Natural killer cell treated with Interleukin-12 subunit alpha and Interleukin-12 subunit beta and Interleukin-15 and Interleukin-18, amount 100 ng/mL, for 72 hours (primary cell): ENCODE measurements around the gene SCN4A. TPM values are rescaled to one million over a fixed set of nuclear protein-coding genes. Genes with fewer than 3 reads are reported as not detected.
"Not testable (repeated sequence)": the region's sequence is repeated elsewhere in the genome, so short reads cannot be mapped to it uniquely, and the experiment has no call there.

Experiments used
- ATAC-seq, 2 donors: fragments of 150-1000 bp; cut with Tn5 transposase in 1 of 2; sonication (Bioruptor Pico), chemical (Tn5 transposase) in 1 of 2; 2 replicates each; pipeline ENCODE4 v1.10.0; 2021
- DNase-seq: peaks from one replicate; pipeline ENCODE4 v3.0.0; 2022; ENCODE audit warnings: low spot score
- H3K27ac Mint-ChIP-seq, 2 donors: 1 replicate in 1 of 2; 2 replicates in 1 of 2; pipeline ENCODE4 v1.8.0; 2022; ENCODE audit warnings: mixed read lengths in 2 of 2, mild to moderate bottlenecking in 1 of 2, moderate library complexity in 1 of 2
- H3K27me3 Mint-ChIP-seq, 2 donors: 1 replicate in 1 of 2; 2 replicates in 1 of 2; pipeline ENCODE4 v1.8.0; 2022; ENCODE audit warnings: mixed read lengths in 2 of 2
- H3K36me3 Mint-ChIP-seq: one replicate; pipeline ENCODE4 v1.8.0; 2022; ENCODE audit warnings: mixed read lengths
- H3K4me1 Mint-ChIP-seq, 2 donors: 1 replicate in 1 of 2; 2 replicates in 1 of 2; pipeline ENCODE4 v1.8.0; 2022; ENCODE audit warnings: low read depth in 2 of 2, mixed read lengths in 2 of 2, mild to moderate bottlenecking in 1 of 2
- H3K4me3 Mint-ChIP-seq: one replicate; pipeline ENCODE4 v1.8.0; 2022; ENCODE audit warnings: mixed read lengths
- H3K9me3 Mint-ChIP-seq: 2 replicates; pipeline ENCODE4 v1.8.0; 2022; ENCODE audit warnings: mixed read lengths
- total RNA-seq, 2 donors: library from RNA; stranded (reverse); gene quantifications; one replicate each; pipeline ENCODE4 v1.2.3, GENCODE V29; 2022

SCN4A gene
- total RNA-seq, result under 1 TPM in 1 of 2 donors, not detected in 1; 0.08 TPM

DNA sequence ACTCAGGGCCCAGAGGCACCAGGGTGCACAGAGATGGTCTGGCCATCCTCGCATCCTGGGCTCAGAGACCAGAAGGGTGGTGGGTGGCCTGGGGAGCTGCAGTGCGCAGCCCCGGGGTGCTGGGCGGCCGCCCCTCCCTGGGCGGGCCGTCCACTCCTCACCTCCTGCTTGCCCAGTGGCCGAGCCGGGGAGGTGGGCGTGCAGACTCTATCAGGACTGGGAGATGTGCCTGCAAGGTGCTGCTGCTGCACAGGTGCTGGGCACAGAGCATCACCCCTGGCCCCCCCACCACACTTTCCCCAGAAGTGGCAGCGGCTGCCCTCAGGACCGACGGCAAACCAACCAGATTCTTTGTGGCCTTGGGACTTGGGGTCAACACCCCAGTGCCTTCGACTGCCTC is at the start of gene SCN4A:
Gene SCN4A (minus strand): TSS at position 123 of the 400 bp plus-strand sequence. CDS start 77 bp downstream, at position 46.
- Mint-ChIP-seq H3K36me3 (no peaks in the 10 kb centered on the region), H3K9me3 (no peaks in the 10 kb centered on the region), H3K4me1 (peaks cover 8 to 15% of the 10 kb centered on the region in 2 donors), H3K27me3 (peaks cover 0 to 7% of the 10 kb centered on the region in 2 donors), H3K27ac (no peak within 1 kb of the TSS), H3K4me3 (no peak within 1 kb of the TSS)
- DNase-seq (no peak), ATAC-seq (no peak)

DNA sequence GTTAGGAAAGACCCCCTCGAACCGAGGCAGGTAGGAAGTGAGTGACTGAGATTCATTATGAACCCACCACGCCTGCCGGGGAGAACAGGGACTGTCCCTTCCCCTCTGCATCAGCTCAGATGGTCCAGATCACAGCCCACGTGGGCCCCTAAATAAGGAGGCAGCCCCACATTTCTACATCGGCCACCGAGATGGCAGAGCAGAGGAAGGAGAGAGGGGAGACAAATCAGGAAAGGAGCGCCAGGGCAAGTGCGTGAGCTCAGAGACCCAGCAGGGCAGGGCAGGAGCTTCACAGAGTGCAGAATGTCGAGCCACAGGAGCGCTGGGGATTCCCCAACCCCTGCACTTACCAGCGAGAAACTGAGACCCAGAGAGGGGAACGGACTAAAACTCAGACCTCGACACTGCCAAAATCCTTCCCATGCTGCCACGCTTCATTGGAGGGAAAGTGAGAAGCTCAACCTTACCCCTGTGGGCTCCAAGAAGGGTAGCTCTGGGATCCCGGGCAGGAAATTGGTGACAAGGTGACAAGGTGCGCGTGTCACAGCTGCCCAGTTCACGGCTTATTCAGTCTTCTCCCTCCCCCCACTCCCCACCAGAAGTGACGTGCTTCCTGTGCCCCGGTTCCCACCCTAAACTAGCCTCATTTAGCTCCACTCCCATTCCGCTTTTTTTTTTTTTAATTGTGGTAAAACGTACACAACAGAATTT is 47.5 kb upstream of the SCN4A start, which contains the start of gene ICAM2:
Gene ICAM2 (minus strand): TSS at position 578 of the 711 bp plus-strand sequence. CDS start 13,942 bp downstream, outside the sequence.
- peak within 1 kb of the TSS; percentile 77 to 100 for H3K27ac Mint-ChIP-seq
- H3K36me3 Mint-ChIP-seq, result no peaks in the 10 kb centered on the region
- H3K4me3 Mint-ChIP-seq, result peak within 1 kb of the TSS; percentile 83
- H3K4me1 Mint-ChIP-seq, result peaks cover 57 to 71% of the 10 kb centered on the region in 2 donors
- no peaks in the 10 kb centered on the region for H3K27me3 Mint-ChIP-seq
- no peaks in the 10 kb centered on the region for H3K9me3 Mint-ChIP-seq
- ATAC-seq, result peak; percentile 87
- DNase-seq, result peak; percentile 88

DNA sequence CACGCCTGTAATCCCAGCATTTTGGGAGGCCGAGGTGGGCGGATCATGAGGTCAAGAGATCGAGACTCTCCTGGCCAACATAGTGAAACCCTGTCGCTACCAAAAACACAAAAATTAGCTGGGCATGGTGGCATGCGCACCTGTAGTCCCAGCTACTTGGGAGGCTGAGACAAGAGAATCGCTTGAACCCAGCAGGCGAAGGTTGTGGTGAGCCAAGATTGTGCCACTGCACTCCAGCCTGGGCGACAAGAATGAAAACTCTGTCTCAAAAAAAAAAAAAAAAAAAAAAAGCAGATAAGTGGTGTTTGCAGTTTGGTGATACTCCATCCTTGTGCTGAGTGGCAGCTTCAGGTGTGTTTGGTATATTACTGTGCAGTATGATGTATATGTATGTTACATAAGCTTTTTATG is 46.8 kb upstream of the SCN4A start:
- Mint-ChIP-seq H3K4me3 (peak overlapping the region; percentile 83), H3K27ac (peak overlapping the region; percentile 77 to 100), H3K4me1 (peaks cover 55 to 71% of the 10 kb centered on the region in 2 donors)
- H3K36me3 Mint-ChIP-seq, H3K9me3 Mint-ChIP-seq, H3K27me3 Mint-ChIP-seq, DNase-seq, ATAC-seq: not testable (repeated sequence)

DNA sequence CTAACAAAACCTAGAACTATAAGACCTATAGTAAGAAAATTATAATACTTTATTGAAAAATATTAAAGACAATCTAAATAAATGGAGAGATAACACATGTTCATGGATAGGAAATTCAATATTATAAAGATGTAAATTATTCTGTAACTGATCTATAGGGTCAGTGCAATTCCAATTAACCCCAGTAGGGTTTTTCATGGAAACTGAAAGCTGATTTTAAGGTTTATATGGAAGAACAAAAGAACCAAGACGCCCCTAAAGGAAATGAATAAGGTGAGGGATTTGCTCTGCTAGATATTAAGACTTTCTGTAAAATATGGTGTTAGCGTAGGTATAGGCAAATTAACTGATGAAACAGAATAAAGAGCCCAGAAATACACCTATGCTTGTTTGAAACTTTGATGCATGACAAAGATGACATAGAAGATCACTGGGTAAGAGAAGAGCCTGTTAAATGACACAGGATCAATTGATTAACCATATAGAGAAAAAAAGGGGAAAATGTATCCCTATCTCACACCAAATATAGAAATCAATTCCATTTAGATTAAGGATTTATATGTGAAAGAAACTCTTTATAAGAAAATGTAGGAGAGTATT is 44.8 kb upstream of the SCN4A start:
- no peaks in the 10 kb centered on the region for H3K27me3 Mint-ChIP-seq
- H3K4me1 Mint-ChIP-seq, result peaks cover 46 to 64% of the 10 kb centered on the region in 2 donors
- H3K9me3 Mint-ChIP-seq, result no peaks in the 10 kb centered on the region
- H3K36me3 Mint-ChIP-seq, result no peaks in the 10 kb centered on the region
- H3K27ac Mint-ChIP-seq, result peak overlapping the region; percentile 99 to 100
- DNase-seq (no peak), ATAC-seq (no peak)
- H3K4me3 Mint-ChIP-seq, result peak overlapping the region; percentile 83

DNA sequence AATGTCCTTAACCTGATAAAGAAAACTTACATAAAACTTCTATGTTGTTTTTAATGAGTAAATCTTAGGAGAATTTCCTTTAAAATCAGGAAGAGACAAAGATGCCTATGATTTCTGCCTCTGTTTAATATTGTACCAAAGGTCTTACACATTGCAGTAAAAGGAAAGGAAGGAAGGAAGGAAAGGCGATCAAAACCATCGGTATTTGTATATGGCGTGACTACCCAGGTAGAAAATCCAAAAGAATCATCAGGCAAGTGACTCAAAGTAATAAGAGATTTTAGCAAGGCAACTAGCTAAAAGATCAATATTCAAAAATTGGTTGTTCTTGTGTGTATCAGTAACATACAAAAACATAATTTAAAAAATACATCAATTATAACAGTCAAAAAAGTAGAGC is 44.3 kb upstream of the SCN4A start:
- no peak for ATAC-seq
- no peak for DNase-seq
- H3K9me3 Mint-ChIP-seq, result no peaks in the 10 kb centered on the region
- H3K4me1 Mint-ChIP-seq, result peaks cover 42 to 58% of the 10 kb centered on the region in 2 donors
- peak overlapping the region; percentile 83 for H3K4me3 Mint-ChIP-seq
- peak overlapping the region; percentile 99 to 100 for H3K27ac Mint-ChIP-seq
- no peaks in the 10 kb centered on the region for H3K36me3 Mint-ChIP-seq
- H3K27me3 Mint-ChIP-seq, result no peaks in the 10 kb centered on the region

DNA sequence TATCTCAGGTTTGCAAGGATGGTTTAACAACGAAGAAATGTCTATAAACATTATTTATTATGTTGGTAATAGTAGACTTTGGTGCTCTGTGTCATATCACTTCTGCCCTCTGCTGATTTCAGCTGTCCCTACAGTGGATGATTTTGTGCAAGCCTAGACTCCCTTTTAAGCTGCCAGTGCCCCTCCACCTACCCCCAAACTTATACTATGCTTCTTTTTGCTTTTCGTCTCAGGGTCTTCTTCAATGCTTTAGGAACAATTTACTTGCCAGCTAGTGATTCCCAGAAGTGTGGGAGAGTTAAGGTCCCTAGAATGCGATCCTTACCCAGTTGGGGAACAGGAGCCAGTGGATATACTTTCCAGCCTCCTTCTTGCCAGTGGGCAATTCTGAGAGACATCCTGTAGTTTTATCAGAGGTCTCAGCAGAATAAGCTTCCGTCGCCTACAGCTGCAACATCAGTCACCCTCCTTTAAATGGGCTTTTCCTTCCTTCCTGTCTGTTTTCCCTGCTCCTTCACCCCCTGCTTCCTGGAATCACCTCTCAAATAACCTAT is 43.6 kb upstream of the SCN4A start:
- Mint-ChIP-seq H3K27ac (peak overlapping the region; percentile 99 to 100), H3K4me1 (peaks cover 41 to 55% of the 10 kb centered on the region in 2 donors), H3K36me3 (no peaks in the 10 kb centered on the region), H3K27me3 (no peaks in the 10 kb centered on the region), H3K9me3 (no peaks in the 10 kb centered on the region), H3K4me3 (peak overlapping the region; percentile 83)
- DNase-seq (peak; percentile 51), ATAC-seq (no peak)

DNA sequence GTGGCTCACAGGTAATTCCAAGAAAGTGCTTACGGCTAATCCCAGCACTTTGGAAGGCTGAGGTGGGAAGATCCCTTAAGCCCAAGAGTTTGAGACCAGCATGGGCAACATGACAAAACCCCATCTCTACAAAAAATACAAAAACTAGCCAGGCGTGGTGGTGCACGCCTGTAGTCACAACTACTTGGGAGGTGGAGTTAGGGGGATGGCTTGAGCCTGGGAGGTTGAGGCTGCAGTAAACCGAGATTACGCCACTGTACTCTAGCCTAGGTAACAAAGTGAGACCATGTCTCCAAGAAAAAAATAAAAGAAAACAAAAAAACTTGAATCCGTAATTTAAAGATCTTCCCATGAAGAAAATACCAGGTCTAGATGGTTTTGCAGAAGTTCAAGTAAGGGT is 42.7 kb upstream of the SCN4A start:
- Mint-ChIP-seq H3K4me1 (peaks cover 38 to 51% of the 10 kb centered on the region in 2 donors), H3K27me3 (no peaks in the 10 kb centered on the region), H3K36me3 (no peaks in the 10 kb centered on the region), H3K27ac (peak overlapping the region; percentile 99 to 100), H3K4me3 (peak overlapping the region; percentile 80), H3K9me3 (no peaks in the 10 kb centered on the region)
- ATAC-seq (no peak), DNase-seq (no peak)

DNA sequence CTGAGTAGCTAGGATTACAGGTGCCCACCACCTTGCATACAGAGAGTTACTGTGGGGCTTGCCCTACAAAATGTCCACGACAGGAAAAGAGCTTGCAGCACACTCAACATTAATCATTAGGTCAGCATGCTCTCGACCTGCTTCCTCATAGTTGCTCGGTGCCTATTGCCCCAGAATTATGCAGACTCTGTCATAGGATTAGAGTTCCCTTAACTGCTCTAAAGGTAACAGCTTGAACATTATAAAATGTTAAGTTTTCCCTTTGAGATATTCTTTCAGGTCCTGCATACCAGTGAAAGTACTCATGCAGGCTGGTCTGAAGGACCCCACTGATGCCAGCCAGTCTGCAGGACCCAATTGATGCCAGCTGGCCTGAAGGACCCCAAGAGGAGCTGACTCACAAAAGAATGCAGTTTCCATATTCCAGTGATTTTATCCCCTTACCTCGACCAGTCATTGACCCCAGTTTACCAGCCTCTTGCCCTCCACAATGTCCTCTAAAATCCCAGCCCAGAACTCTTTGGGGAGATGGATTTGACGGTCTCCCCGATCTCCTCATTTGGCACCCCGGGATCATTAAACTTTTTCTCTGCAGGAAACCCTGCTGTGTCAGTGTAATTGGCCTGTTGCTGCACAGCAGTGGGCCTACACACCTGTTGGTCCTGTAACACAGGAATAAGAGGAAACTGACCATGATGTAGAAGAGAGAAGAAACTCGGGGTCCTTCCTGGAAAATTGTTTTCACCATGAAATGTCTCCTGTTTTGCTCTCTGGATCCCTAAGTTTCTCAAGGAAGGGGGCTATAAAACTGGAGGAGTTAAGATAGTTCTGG is 37.1 kb upstream of the SCN4A start:
- peak overlapping the region; percentile 21 to 100 for H3K27ac Mint-ChIP-seq
- peaks cover 35 to 38% of the 10 kb centered on the region in 2 donors for H3K4me1 Mint-ChIP-seq
- H3K36me3 Mint-ChIP-seq, result no peaks in the 10 kb centered on the region
- H3K27me3 Mint-ChIP-seq, result no peaks in the 10 kb centered on the region
- DNase-seq (peak; percentile 32), ATAC-seq (peak in 1 of 2 donors; percentile 57)
- no peaks in the 10 kb centered on the region for H3K9me3 Mint-ChIP-seq
- no peak overlapping the region for H3K4me3 Mint-ChIP-seq

DNA sequence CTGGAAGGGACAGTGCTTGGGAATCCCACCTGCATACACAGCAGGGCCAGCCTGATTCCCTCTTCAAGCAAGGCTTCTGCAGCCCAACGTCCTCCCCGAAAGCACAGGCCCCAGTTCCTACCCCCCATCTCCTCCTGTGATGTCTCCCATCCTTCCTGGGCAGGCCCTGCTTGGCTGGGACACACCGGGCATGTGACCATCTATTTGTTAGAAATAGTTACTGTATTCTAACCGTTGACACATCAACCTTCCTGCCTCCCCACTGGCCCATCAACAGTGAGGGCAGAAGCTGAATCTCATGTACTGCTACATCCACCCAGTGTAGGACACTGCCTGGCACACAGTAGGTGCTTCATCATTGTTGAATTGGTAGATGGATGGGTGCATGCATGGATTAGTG is 36.1 kb upstream of the SCN4A start:
- ATAC-seq (no peak), DNase-seq (peak; percentile 54)
- Mint-ChIP-seq H3K9me3 (no peaks in the 10 kb centered on the region), H3K27ac (peak overlapping the region; percentile 21 to 100), H3K36me3 (no peaks in the 10 kb centered on the region), H3K4me1 (peaks cover 26 to 31% of the 10 kb centered on the region in 2 donors), H3K4me3 (no peak overlapping the region), H3K27me3 (no peaks in the 10 kb centered on the region)

DNA sequence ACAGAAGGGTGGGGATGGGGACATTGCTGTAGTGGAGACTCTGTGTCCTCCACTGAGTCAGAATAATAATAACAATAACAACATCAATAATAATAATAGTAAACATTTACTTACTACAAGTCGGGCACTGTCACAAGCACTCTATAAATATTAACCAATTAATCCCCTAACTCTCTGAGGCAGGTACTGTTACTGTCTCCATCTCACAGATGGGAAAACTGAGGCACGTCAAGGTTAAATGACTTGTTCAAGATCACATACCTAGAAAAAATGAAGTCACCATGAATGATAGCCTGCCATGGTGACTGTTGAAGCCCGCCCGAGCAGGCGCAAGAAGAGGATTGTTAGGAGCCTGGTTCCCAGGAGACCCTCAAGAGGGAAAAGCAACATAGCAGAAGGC is 35.6 kb upstream of the SCN4A start:
- H3K27ac Mint-ChIP-seq, result peak overlapping the region; percentile 26 to 58
- no peak overlapping the region for H3K4me3 Mint-ChIP-seq
- ATAC-seq (no peak), DNase-seq (no peak)
- H3K9me3 Mint-ChIP-seq, result no peaks in the 10 kb centered on the region
- H3K27me3 Mint-ChIP-seq, result no peaks in the 10 kb centered on the region
- no peaks in the 10 kb centered on the region for H3K36me3 Mint-ChIP-seq
- H3K4me1 Mint-ChIP-seq, result peaks cover 21 to 31% of the 10 kb centered on the region in 2 donors

DNA sequence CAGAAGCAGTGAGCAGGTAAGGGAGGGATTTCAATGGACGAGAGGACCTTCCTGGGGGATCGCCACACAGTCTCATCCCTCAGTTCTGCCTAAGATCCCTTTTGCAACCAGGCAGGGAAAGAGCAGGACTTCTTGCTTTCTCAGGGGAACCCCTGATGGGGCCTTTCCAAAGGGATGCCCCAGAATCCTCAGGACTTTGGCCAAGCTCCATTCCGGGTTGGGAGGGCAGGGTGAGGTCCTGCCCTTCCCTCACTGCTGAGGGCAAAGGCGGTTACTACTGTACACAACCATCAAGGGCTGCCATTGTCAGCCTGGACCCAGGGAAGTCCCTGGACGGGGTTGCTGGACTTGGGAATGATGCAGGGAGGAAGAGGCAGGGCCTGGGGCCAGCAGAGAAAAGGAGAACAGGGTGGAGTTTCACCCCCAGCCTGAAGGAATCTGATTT is 35.1 kb upstream of the SCN4A start:
- Mint-ChIP-seq H3K36me3 (no peaks in the 10 kb centered on the region), H3K4me3 (no peak overlapping the region), H3K9me3 (no peaks in the 10 kb centered on the region), H3K4me1 (peaks cover 19 to 31% of the 10 kb centered on the region in 2 donors), H3K27ac (peak overlapping the region; percentile 26 to 58), H3K27me3 (no peaks in the 10 kb centered on the region)
- ATAC-seq (no peak), DNase-seq (peak; percentile 34)

DNA sequence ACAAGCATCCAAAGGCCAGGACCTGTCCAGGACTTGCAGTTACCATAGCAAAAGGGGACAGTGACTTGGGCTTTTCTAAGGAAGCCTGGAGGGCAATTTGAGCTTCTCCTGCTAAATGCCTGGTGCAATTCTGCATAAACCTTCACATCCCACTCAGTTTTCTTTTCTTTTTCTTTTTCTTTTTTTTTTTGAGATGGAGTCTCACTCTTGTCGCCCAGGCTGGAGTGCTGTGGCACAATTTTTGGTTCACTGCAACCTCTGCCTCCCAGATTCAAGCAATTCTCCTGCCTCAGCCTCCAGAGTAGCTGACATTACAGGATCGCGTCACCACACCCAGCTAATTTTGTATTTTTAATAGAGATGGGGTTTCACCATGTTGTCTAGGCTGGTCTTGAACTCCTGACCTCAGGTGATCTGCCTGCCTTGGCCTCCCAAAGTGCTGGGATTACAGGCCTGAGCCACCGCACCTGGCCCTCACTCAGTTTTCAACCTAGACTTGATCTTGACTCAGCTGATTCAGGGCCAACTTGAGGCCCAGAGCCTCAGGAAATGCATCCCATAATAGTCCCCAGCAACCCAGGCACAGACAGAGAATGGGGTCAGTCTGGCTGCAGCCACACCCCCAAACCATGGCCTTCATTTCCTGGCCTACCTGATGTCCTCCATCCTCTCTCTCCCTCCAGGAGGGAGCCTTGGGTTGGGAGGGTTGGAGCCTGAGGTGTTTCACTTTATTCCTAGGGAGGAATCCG is 34.5 kb upstream of the SCN4A start:
- H3K9me3 Mint-ChIP-seq, H3K27me3 Mint-ChIP-seq, ATAC-seq, H3K4me3 Mint-ChIP-seq, H3K36me3 Mint-ChIP-seq: not testable (repeated sequence)
- Mint-ChIP-seq H3K27ac (peak overlapping the region; percentile 26 to 58), H3K4me1 (peaks cover 19 to 31% of the 10 kb centered on the region in 2 donors)
- DNase-seq, result peak; percentile 31
